Measurements from ENCODE around the gene ABCB9. TPM values are rescaled to one million over a fixed set of nuclear protein-coding genes. Genes with fewer than 3 reads are reported as not detected.

Gene ABCB9
- total and polyA plus RNA-seq, 4 donors, result 2.7 to 7.5 (median 4.8) TPM

- no peak overlapping the region for H3K27ac ChIP-seq (ENCODE audit: low read depth in 1 of 2, low read length in 1 of 2)
- H3K27me3 ChIP-seq (ENCODE audit: control insufficient read depth in 3 of 3, insufficient read depth in 3 of 3, low read length in 2 of 3), result no peaks in the 10 kb centered on the region
- DNase-seq (no peak), ATAC-seq (ENCODE audit: insufficient read depth, low FRiP score) (no peak)
- 68 to 72% methylated on average over 7 of the region's 7 CpGs for WGBS, 2 donors
- H3K4me3 ChIP-seq, result no peak overlapping the region
- no peak overlapping the region for H3K9ac ChIP-seq (ENCODE audit: insufficient read depth in 1 of 2, low read length in 2 of 2)
- no peaks in the 10 kb centered on the region for H3K36me3 ChIP-seq (ENCODE audit: control insufficient read depth in 4 of 4, insufficient read depth in 4 of 4, low read length in 4 of 4)
- no peaks in the 10 kb centered on the region for H3K4me1 ChIP-seq (ENCODE audit: control insufficient read depth in 5 of 5, insufficient read depth in 5 of 5, low read length in 5 of 5)
- TF ChIP-seq CTCF (IDR thresholded peaks at IDR 0.05; ENCODE audit: control extremely low read depth, extremely low read depth), result no peak
- no peaks in the 10 kb centered on the region for H3K9me3 ChIP-seq (ENCODE audit: control insufficient read depth in 4 of 4, insufficient read depth in 3 of 4, low read length in 3 of 4)
Measured at GRCh38 chr12:122903693-122904034, 62.6 kb downstream of the ABCB9 start.

GRCh38 chr12:122902854-122903692, 63.2 kb downstream of the ABCB9 start:
- Histone ChIP-seq H3K4me3 (no peak overlapping the region), H3K27ac (ENCODE audit: low read depth in 1 of 2, low read length in 1 of 2) (no peak overlapping the region), H3K4me1 (ENCODE audit: control insufficient read depth in 5 of 5, insufficient read depth in 5 of 5, low read length in 5 of 5) (peaks cover 0 to 5% (median 0%) of the 10 kb centered on the region in 5 donors), H3K27me3 (ENCODE audit: control insufficient read depth in 3 of 3, insufficient read depth in 3 of 3, low read length in 2 of 3) (no peaks in the 10 kb centered on the region), H3K9ac (ENCODE audit: insufficient read depth in 1 of 2, low read length in 2 of 2) (no peak overlapping the region), H3K9me3 (ENCODE audit: control insufficient read depth in 4 of 4, insufficient read depth in 3 of 4, low read length in 3 of 4) (no peaks in the 10 kb centered on the region), H3K36me3 (ENCODE audit: control insufficient read depth in 4 of 4, insufficient read depth in 4 of 4, low read length in 4 of 4) (no peaks in the 10 kb centered on the region)
- DNase-seq (no peak), ATAC-seq (ENCODE audit: insufficient read depth, low FRiP score) (no peak)
- WGBS, 2 donors, result 27 to 35% methylated on average over 10 of the region's 10 CpGs
- TF ChIP-seq CTCF (IDR thresholded peaks at IDR 0.05; ENCODE audit: control extremely low read depth, extremely low read depth), result no peak

- Histone ChIP-seq H3K9me3 (ENCODE audit: control insufficient read depth in 4 of 4, insufficient read depth in 3 of 4, low read length in 3 of 4) (no peaks in the 10 kb centered on the region), H3K4me3 (no peak overlapping the region), H3K27ac (ENCODE audit: low read depth in 1 of 2, low read length in 1 of 2) (no peak overlapping the region), H3K36me3 (ENCODE audit: control insufficient read depth in 4 of 4, insufficient read depth in 4 of 4, low read length in 4 of 4) (no peaks in the 10 kb centered on the region), H3K4me1 (ENCODE audit: control insufficient read depth in 5 of 5, insufficient read depth in 5 of 5, low read length in 5 of 5) (peaks cover 0 to 5% (median 0%) of the 10 kb centered on the region in 5 donors), H3K9ac (ENCODE audit: insufficient read depth in 1 of 2, low read length in 2 of 2) (no peak overlapping the region), H3K27me3 (ENCODE audit: control insufficient read depth in 3 of 3, insufficient read depth in 3 of 3, low read length in 2 of 3) (no peaks in the 10 kb centered on the region)
- TF ChIP-seq CTCF (IDR thresholded peaks at IDR 0.05; ENCODE audit: control extremely low read depth, extremely low read depth), result no peak
- DNase-seq (no peak), ATAC-seq (ENCODE audit: insufficient read depth, low FRiP score) (no peak)
- WGBS, 2 donors, result 96 to 98% methylated on average over 6 of the region's 6 CpGs
Measured at GRCh38 chr12:122899887-122900286, 66.4 kb downstream of the ABCB9 start.

Measured in lung (tissue), 12 donors.